Fibroblast of pulmonary artery (primary cell): Measurements from ENCODE around the gene RALB.
A peak's percentile ranks its signal among the peaks of the same experiment; 100 is the strongest.

Experiments used
- DNase-seq: peaks from one replicate; pipeline ENCODE4 v3.0.0-alpha.2; 2010; ENCODE audit warnings: low read depth
- H3K4me3 ChIP-seq: replicated peaks from 2 replicates; pipeline ENCODE4 v1.5.1; 2011; ENCODE audit warnings: low read depth, mild to moderate bottlenecking, control low read depth, low read length, moderate library complexity
- TF ChIP-seq, protein P1 (sequence below): IDR thresholded peaks from 2 replicates; pipeline ENCODE4 v1.5.1; 2011; ENCODE audit warnings: mild to moderate bottlenecking, control low read depth, low read length, inconsistent platforms; ENCODE audit errors: missing control alignments

Gene RALB

DNA sequence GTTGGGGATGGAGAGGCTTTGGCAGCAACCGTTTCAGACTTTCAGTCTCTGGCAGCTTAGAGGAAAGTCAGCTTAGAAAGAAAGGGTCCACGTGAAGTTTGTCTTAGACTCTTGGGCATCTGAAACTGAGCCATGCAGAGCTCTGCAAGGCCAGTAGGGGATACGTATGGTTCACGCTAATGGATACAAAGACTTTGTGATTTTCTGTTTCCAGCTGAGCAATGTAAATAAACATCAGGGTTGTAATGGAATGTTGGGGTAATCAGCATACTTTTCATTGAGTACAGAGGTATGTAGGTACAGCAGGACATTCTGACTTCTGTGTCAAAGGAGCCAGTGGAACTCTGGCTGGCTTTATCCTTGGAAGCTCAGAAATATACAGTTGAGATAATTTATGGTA, 31.0 kb downstream of the RALB start:
- peak; percentile 22 for DNase-seq

DNA sequence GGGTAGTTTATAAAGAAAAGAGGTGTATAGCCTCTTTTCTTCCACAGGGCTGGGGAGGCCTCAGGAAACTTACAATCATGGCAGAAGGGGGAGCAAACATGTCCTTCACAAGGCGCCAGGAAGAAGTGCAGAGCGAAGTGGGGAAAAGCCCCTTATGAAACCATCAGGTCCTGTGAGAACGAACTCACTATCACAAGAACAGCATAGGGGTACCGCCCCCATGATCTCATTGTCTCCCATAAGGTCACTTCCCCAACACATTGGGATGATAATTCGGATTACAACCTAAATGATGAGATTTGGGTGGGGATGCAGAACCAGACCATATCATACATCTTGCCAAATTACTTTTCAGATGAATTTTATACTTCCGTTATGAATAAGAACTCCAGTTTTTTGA, 32.4 kb downstream of the RALB start:
- no peak overlapping the region for H3K4me3 ChIP-seq
- no peak for DNase-seq
- TF ChIP-seq, protein P1, sequence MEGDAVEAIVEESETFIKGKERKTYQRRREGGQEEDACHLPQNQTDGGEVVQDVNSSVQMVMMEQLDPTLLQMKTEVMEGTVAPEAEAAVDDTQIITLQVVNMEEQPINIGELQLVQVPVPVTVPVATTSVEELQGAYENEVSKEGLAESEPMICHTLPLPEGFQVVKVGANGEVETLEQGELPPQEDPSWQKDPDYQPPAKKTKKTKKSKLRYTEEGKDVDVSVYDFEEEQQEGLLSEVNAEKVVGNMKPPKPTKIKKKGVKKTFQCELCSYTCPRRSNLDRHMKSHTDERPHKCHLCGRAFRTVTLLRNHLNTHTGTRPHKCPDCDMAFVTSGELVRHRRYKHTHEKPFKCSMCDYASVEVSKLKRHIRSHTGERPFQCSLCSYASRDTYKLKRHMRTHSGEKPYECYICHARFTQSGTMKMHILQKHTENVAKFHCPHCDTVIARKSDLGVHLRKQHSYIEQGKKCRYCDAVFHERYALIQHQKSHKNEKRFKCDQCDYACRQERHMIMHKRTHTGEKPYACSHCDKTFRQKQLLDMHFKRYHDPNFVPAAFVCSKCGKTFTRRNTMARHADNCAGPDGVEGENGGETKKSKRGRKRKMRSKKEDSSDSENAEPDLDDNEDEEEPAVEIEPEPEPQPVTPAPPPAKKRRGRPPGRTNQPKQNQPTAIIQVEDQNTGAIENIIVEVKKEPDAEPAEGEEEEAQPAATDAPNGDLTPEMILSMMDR = no peak

More for the DNA sequence above, 31.0 kb downstream of the RALB start:
- TF ChIP-seq, protein P1 = peak; percentile 36
- no peak overlapping the region for H3K4me3 ChIP-seq

DNA sequence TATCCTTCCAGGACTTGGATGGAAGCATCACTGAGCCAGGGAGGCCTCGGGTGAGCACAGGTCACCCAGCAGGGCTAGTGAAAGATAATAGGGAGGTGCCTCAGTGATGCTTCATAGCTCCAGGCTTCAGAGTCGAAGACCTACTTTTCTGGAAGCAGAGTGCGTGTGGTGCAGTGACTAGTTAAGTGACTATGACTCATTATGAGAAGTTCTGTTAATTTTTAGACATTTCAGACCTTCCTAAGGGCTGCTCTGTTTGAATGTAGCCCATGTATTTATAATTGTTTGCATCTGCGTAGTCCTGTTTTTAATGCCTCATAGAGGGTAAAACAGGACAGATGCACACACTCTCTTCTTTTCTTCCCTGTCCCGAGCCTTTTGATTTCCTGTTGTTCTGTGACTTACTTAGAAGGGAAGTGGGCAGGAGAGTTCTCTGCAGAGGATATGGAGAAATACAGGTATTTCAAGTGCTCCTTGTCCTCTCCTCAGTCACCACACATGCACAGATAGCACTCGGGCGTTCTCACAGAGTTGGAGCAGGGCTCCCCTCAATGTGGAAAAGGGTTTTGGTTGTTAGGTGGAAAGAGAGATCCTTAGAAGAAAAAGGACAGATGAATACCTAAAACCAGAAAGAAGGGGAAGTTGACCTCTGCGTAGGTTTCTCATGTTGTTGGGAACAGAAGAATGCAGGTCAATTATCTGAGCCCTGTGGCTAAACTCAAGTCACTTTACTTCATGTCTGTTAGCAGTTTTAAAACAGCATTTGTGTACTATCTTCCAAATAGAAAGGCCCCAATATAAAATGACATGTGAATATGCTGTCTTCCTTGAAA, 34.7 kb downstream of the RALB start:
- TF ChIP-seq, protein P1 = no peak
- no peak overlapping the region for H3K4me3 ChIP-seq
- DNase-seq = peak; percentile 52

GRCh38 chr2:120288016-120288373, 35.3 kb downstream of the RALB start:
- TF ChIP-seq, protein P1 = no peak
- no peak overlapping the region for H3K4me3 ChIP-seq
- no peak for DNase-seq

DNA sequence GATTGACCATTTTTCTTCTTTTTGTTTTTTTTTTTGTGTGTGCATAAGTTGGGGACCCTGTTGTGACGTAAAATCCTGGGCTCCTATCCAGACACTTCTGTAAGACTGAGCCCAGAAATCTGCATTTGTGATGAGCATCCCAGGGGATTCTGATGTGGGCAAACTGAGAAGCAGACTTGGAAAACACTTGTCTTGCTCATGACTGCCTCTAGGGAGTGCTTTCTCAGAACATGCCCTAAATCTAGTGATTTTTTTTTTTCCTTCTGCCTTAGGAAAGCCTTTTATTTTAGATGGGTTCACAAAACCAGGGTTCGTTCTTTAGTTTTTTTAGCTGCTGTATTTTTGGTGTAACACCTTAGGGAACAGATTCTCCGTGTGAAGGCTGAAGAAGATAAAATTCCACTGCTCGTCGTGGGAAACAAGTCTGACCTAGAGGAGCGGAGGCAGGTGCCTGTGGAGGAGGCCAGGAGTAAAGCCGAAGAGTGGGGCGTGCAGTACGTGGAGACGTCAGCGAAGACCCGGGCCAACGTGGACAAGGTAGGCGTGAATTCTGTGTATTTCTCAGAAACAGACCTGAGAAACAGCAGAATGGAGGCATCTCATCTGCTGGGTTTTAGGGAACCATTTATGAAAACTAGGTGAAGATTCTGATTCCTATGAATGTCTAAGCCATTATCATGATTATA, 36.7 kb downstream of the RALB start:
- DNase-seq = peak; percentile 19
- TF ChIP-seq, protein P1 = peak; percentile 32
- no peak overlapping the region for H3K4me3 ChIP-seq

DNA sequence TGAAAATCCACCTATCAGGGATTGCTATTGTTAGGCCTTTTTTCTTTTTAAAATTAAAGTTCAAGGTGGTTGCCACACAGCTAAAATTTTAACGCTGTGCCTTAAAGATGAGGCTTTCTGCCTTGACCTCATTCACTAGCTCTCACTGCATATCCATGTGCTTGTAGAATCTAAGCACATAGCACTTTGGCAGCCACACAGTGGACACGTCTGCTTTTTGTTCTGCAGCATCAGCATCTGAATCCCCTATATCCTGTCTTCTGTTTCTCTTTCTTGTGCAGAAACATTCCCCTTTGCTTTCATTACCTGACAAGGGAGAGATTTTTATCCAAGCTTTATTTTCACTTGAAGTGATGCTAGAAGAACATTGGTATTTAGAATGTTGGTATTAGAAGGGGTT, 38.1 kb downstream of the RALB start:
- TF ChIP-seq, protein P1 = no peak
- H3K4me3 ChIP-seq = no peak overlapping the region
- DNase-seq = no peak
